ENCODE data around the gene KCNA5. TPM values are rescaled to one million over a fixed set of nuclear protein-coding genes. Genes with fewer than 3 reads are reported as not detected.

The KCNA5 gene
- total RNA-seq, 3 donors from 2014 or later, result 0.44 to 0.66 TPM; not detected in 1

DNA sequence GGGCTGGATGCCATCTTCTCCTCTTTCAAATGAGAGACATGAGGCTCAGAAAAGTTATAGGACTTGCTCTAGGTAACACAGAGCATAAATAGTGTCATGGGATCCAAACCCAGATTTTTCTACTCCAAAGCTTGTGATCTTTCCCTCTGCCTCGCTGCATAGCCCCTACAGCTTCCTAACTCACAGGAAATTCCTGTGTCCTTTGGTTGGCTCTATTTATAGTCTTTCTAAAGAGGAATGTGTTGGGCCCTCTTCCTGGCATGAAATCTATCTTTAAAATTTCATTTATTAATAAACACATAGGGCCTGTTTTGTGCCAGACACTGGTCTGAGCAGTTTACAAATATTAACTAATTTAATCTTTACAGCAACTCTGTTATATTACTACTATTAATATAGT, 9.8 kb upstream of the KCNA5 start:
- no peaks in the 10 kb centered on the region for H3K27me3 ChIP-seq
- H3K27ac ChIP-seq, result no peak overlapping the region

GRCh38 chr12:5034603-5035002, 9.1 kb upstream of the KCNA5 start:
- TF ChIP-seq POLR2A (IDR thresholded peaks at IDR 0.05) (no peak), POLR2AphosphoS5 (IDR thresholded peaks at IDR 0.05) (no peak)
- TF ChIP-seq, protein P1, sequence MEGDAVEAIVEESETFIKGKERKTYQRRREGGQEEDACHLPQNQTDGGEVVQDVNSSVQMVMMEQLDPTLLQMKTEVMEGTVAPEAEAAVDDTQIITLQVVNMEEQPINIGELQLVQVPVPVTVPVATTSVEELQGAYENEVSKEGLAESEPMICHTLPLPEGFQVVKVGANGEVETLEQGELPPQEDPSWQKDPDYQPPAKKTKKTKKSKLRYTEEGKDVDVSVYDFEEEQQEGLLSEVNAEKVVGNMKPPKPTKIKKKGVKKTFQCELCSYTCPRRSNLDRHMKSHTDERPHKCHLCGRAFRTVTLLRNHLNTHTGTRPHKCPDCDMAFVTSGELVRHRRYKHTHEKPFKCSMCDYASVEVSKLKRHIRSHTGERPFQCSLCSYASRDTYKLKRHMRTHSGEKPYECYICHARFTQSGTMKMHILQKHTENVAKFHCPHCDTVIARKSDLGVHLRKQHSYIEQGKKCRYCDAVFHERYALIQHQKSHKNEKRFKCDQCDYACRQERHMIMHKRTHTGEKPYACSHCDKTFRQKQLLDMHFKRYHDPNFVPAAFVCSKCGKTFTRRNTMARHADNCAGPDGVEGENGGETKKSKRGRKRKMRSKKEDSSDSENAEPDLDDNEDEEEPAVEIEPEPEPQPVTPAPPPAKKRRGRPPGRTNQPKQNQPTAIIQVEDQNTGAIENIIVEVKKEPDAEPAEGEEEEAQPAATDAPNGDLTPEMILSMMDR (IDR thresholded peaks at IDR 0.05), result no peak
- Histone ChIP-seq H3K9me3 (no peaks in the 10 kb centered on the region), H3K27ac (no peak overlapping the region), H3K4me3 (no peak overlapping the region), H3K27me3 (no peaks in the 10 kb centered on the region), H3K4me1 (no peaks in the 10 kb centered on the region), H3K36me3 (no peaks in the 10 kb centered on the region)
- intact Hi-C loops (cut with DNase I; ENCODE audit: low total_unique reads), result no loop called here
- DNase-seq (ENCODE audit: low spot score in 2 of 2), result no peak

More for the DNA sequence above, 9.8 kb upstream of the KCNA5 start:
- Histone ChIP-seq H3K4me1 (no peaks in the 10 kb centered on the region), H3K4me3 (no peak overlapping the region), H3K36me3 (no peaks in the 10 kb centered on the region), H3K9me3 (no peaks in the 10 kb centered on the region)
- intact Hi-C loops (cut with DNase I; ENCODE audit: low total_unique reads), result no loop called here
- TF ChIP-seq, protein P1 (IDR thresholded peaks at IDR 0.05), result no peak
- TF ChIP-seq POLR2A (IDR thresholded peaks at IDR 0.05) (no peak), POLR2AphosphoS5 (IDR thresholded peaks at IDR 0.05) (no peak)
- no peak for DNase-seq (ENCODE audit: low spot score in 2 of 2)

- Histone ChIP-seq H3K9me3 (no peaks in the 10 kb centered on the region), H3K36me3 (no peaks in the 10 kb centered on the region), H3K27me3 (no peaks in the 10 kb centered on the region), H3K4me3 (no peak overlapping the region), H3K4me1 (no peaks in the 10 kb centered on the region), H3K27ac (no peak overlapping the region)
- intact Hi-C loops (cut with DNase I; ENCODE audit: low total_unique reads), result no loop called here
- TF ChIP-seq POLR2AphosphoS5 (IDR thresholded peaks at IDR 0.05), result no peak
- TF ChIP-seq, protein P1 (IDR thresholded peaks at IDR 0.05), result no peak
- TF ChIP-seq POLR2A (IDR thresholded peaks at IDR 0.05), result no peak
- DNase-seq (ENCODE audit: low spot score in 2 of 2), result no peak
These were observed 8.1 kb upstream of the KCNA5 start for GRCh38 chr12:5035618-5036017.

DNA sequence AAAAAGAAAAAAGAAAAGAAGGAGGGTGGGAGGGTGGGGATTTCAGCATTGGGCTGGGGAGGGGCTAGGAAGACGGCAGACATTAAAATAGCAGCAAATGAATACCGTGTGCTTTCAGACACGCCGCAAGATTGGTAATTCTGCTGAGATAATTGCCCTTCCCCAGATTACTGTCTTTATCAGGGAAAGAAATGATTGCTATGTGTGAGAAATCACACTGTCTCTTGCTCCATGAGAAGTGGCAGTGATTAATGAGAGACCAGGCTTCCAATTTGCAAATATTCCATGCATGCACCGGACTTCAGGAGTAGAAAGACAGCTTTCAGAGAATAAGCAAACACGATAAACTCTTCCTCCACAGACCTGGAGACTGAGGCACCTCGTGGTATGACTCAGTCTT, 7.6 kb upstream of the KCNA5 start:
- intact Hi-C loops (cut with DNase I; ENCODE audit: low total_unique reads), result no loop called here
- DNase-seq (ENCODE audit: low spot score in 2 of 2), result no peak

GRCh38 chr12:5037795-5038357, 5.8 kb upstream of the KCNA5 start:
- Histone ChIP-seq H3K9me3 (no peaks in the 10 kb centered on the region), H3K27ac (no peak overlapping the region), H3K36me3 (no peaks in the 10 kb centered on the region), H3K27me3 (peaks cover 0 to 4% of the 10 kb centered on the region in 2 donors), H3K4me1 (no peaks in the 10 kb centered on the region), H3K4me3 (no peak overlapping the region)
- intact Hi-C loops (cut with DNase I; ENCODE audit: low total_unique reads), result no loop called here
- TF ChIP-seq, protein P1 (IDR thresholded peaks at IDR 0.05), result no peak
- TF ChIP-seq POLR2A (IDR thresholded peaks at IDR 0.05) (no peak), POLR2AphosphoS5 (IDR thresholded peaks at IDR 0.05) (no peak)
- no peak for DNase-seq (ENCODE audit: low spot score in 2 of 2)

More for the DNA sequence above, 7.6 kb upstream of the KCNA5 start:
- Histone ChIP-seq H3K36me3 (no peaks in the 10 kb centered on the region), H3K27me3 (no peaks in the 10 kb centered on the region), H3K9me3 (no peaks in the 10 kb centered on the region), H3K4me3 (no peak overlapping the region), H3K4me1 (no peaks in the 10 kb centered on the region), H3K27ac (no peak overlapping the region)
- TF ChIP-seq, protein P1 (IDR thresholded peaks at IDR 0.05), result no peak
- TF ChIP-seq POLR2A (IDR thresholded peaks at IDR 0.05) (no peak), POLR2AphosphoS5 (IDR thresholded peaks at IDR 0.05) (no peak)
